Activated naive CD8-positive, alpha-beta T cell treated with anti-CD3 and anti-CD28 coated beads for 36 hours (primary cell): ENCODE results near the gene TXNDC5. TPM values are rescaled to one million over a fixed set of nuclear protein-coding genes. Genes with fewer than 3 reads are reported as not detected.

ENCODE experiments used
- total RNA-seq, 2 experiments: library from RNA; stranded (reverse); gene quantifications; one replicate each; pipeline ENCODE4 v1.2.3, GENCODE V29; 2021

Gene TXNDC5
- total RNA-seq, 2 experiments from 2014 or later, result 62.1 to 65.0 TPM

Other genes starting within 250 kb of the TXNDC5 start
- not detected for gene BMP6, start 184.7 kb downstream of the TXNDC5 start, total RNA-seq
- gene BLOC1S5, start 153.6 kb upstream of the TXNDC5 start, total RNA-seq, result 10 to 100 TPM; 20.5 to 24.4 TPM
- gene EEF1E1, start 191.8 kb upstream of the TXNDC5 start, total RNA-seq, result 10 to 100 TPM; 92.0 to 92.6 TPM